Fibroblast of skin of scalp (primary cell): ENCODE measurements around the gene TCF3. TPM values are rescaled to one million over a fixed set of nuclear protein-coding genes. Genes with fewer than 3 reads are reported as not detected.
"Not testable (repeated sequence)": the region's sequence is repeated elsewhere in the genome, so short reads cannot be mapped to it uniquely, and the experiment has no call there.

ENCODE experiments used
- DNase-seq: peaks from one replicate; pipeline ENCODE4 v3.0.0-alpha.2; 2013
- polyA plus RNA-seq, 2 experiments: library from polyadenylated mRNA; unstranded; fragments of 120-200 nt; gene quantifications; one replicate each; pipeline ENCODE4 v1.2.1, GENCODE V29; 2013; ENCODE audit not compliant: insufficient read length in 2 of 2

The TCF3 gene
- 125 TPM for polyA plus RNA-seq (2013, experiment 1 of 2; ENCODE audit: insufficient read length)
- 115 TPM for polyA plus RNA-seq (2013, experiment 2 of 2; ENCODE audit: insufficient read length)

- peak; percentile 99 for DNase-seq
Measured at GRCh38 chr19:1652471-1653299, at the start of gene TCF3. TSS of gene TCF3 (minus strand) at chr19:1652615. CDS start at chr19:1650248, 2,367 bp downstream.

- no peak for DNase-seq
Measured at GRCh38 chr19:1700733-1701663, 48.6 kb upstream of the TCF3 start.

GRCh38 chr19:1699998-1700732 is 47.8 kb upstream of the TCF3 start:
- no peak for DNase-seq

- no peak for DNase-seq
Measured at GRCh38 chr19:1699386-1699785, 47.0 kb upstream of the TCF3 start.

GRCh38 chr19:1698636-1699035 is 46.2 kb upstream of the TCF3 start:
- no peak for DNase-seq

GRCh38 chr19:1695481-1695880 is 43.1 kb upstream of the TCF3 start:
- DNase-seq = not testable (repeated sequence)

GRCh38 chr19:1691589-1692290 is 39.3 kb upstream of the TCF3 start:
- DNase-seq = no peak

- DNase-seq = peak; percentile 8
Measured at GRCh38 chr19:1690699-1691307, 38.4 kb upstream of the TCF3 start.

- not testable (repeated sequence) for DNase-seq
Measured at GRCh38 chr19:1685785-1686184, 33.4 kb upstream of the TCF3 start.

- DNase-seq = no peak
Measured at GRCh38 chr19:1685046-1685445, 32.6 kb upstream of the TCF3 start.

- no peak for DNase-seq
Measured at GRCh38 chr19:1684573-1684912, 32.1 kb upstream of the TCF3 start.

- no peak for DNase-seq
Measured at GRCh38 chr19:1683869-1684572, 31.6 kb upstream of the TCF3 start.

GRCh38 chr19:1680976-1681375 is 28.6 kb upstream of the TCF3 start:
- DNase-seq = no peak

GRCh38 chr19:1678073-1678472 is 25.7 kb upstream of the TCF3 start:
- no peak for DNase-seq

GRCh38 chr19:1676351-1677266 is 24.2 kb upstream of the TCF3 start:
- DNase-seq = no peak

- DNase-seq = no peak
Measured at GRCh38 chr19:1675633-1676350, 23.4 kb upstream of the TCF3 start.

- DNase-seq = no peak
Measured at GRCh38 chr19:1674293-1674679, 21.9 kb upstream of the TCF3 start.

GRCh38 chr19:1673645-1674292 is 21.4 kb upstream of the TCF3 start:
- DNase-seq = no peak
